ENCODE results near the gene PPY. TPM values are rescaled to one million over a fixed set of nuclear protein-coding genes. Genes with fewer than 3 reads are reported as not detected.

Gene PPY
- total RNA-seq, 2 donors from 2014 or later = not detected

GRCh38 chr17:43915559-43915958 lies 26.7 kb downstream of the PPY start:
- H3K27ac Mint-ChIP-seq = no peak overlapping the region
- peaks cover 7% of the 10 kb centered on the region for H3K4me1 ChIP-seq (ENCODE audit: control insufficient read depth, insufficient read depth, low read length)
- H3K27me3 ChIP-seq (ENCODE audit: control insufficient read depth, insufficient read depth, low read length, poor library complexity, severe bottlenecking) = peaks cover 5% of the 10 kb centered on the region
- no peaks in the 10 kb centered on the region for H3K36me3 ChIP-seq (ENCODE audit: control insufficient read depth, insufficient read depth, low read length)
- no peak overlapping the region for H3K4me3 Mint-ChIP-seq
- H3K9me3 Mint-ChIP-seq = no peaks in the 10 kb centered on the region
- peaks cover 7% of the 10 kb centered on the region for H3K9me3 ChIP-seq (ENCODE audit: control insufficient read depth, low read length)
- TF ChIP-seq CTCF (conservative IDR thresholded peaks at IDR 0.05) = no peak
- peaks cover 19% of the 10 kb centered on the region for H3K4me1 Mint-ChIP-seq
- no peak for DNase-seq
- no peak overlapping the region for H3K4me3 ChIP-seq (ENCODE audit: low read length)
- peaks cover 24% of the 10 kb centered on the region for H3K27me3 Mint-ChIP-seq (ENCODE audit: insufficient read depth)
- H3K27ac ChIP-seq (ENCODE audit: low read depth, low read length) = no peak overlapping the region
- 85 to 100% methylated on average over 1 to 3 of the region's 3 CpGs for WGBS, 2 experiments (ENCODE audit: insufficient coverage in 1 of 2, insufficient read length in 1 of 2)
- no peaks in the 10 kb centered on the region for H3K36me3 Mint-ChIP-seq (ENCODE audit: low read depth)
- H3K9ac ChIP-seq (ENCODE audit: extremely low read depth, low read length, poor library complexity, severe bottlenecking) = no peak overlapping the region

- H3K9me3 Mint-ChIP-seq = no peaks in the 10 kb centered on the region
- no peak for TF ChIP-seq CTCF (conservative IDR thresholded peaks at IDR 0.05)
Measured at GRCh38 chr17:43914451-43914850, 27.8 kb downstream of the PPY start.

GRCh38 chr17:43913584-43913983 lies 28.7 kb downstream of the PPY start:
- H3K9me3 ChIP-seq (ENCODE audit: control insufficient read depth, low read length) = peaks cover 7% of the 10 kb centered on the region
- Mint-ChIP-seq H3K36me3 (ENCODE audit: low read depth) (no peaks in the 10 kb centered on the region), H3K9me3 (no peaks in the 10 kb centered on the region), H3K4me3 (no peak overlapping the region), H3K27ac (no peak overlapping the region), H3K4me1 (peaks cover 19% of the 10 kb centered on the region), H3K27me3 (ENCODE audit: insufficient read depth) (peaks cover 35% of the 10 kb centered on the region)
- peaks cover 21% of the 10 kb centered on the region for H3K27me3 ChIP-seq (ENCODE audit: control insufficient read depth, insufficient read depth, low read length, poor library complexity, severe bottlenecking)
- no peaks in the 10 kb centered on the region for H3K36me3 ChIP-seq (ENCODE audit: control insufficient read depth, insufficient read depth, low read length)
- peaks cover 7% of the 10 kb centered on the region for H3K4me1 ChIP-seq (ENCODE audit: control insufficient read depth, insufficient read depth, low read length)
- H3K9ac ChIP-seq (ENCODE audit: extremely low read depth, low read length, poor library complexity, severe bottlenecking) = no peak overlapping the region
- no peak for TF ChIP-seq CTCF (conservative IDR thresholded peaks at IDR 0.05)
- 67 to 80% methylated on average over 2 to 5 of the region's 6 CpGs for WGBS, 2 experiments (ENCODE audit: insufficient coverage in 1 of 2, insufficient read length in 1 of 2)
- H3K27ac ChIP-seq (ENCODE audit: low read depth, low read length) = no peak overlapping the region
- no peak overlapping the region for H3K4me3 ChIP-seq (ENCODE audit: low read length)
- DNase-seq = no peak

More at GRCh38 chr17:43914451-43914850, 27.8 kb downstream of the PPY start:
- WGBS, 2 experiments (ENCODE audit: insufficient coverage in 1 of 2, insufficient read length in 1 of 2) = 79 to 100% methylated on average over 1 to 2 of the region's 2 CpGs
- H3K36me3 ChIP-seq (ENCODE audit: control insufficient read depth, insufficient read depth, low read length) = no peaks in the 10 kb centered on the region
- DNase-seq = no peak
- Mint-ChIP-seq H3K4me1 (peaks cover 19% of the 10 kb centered on the region), H3K27me3 (ENCODE audit: insufficient read depth) (peaks cover 31% of the 10 kb centered on the region), H3K4me3 (no peak overlapping the region), H3K36me3 (ENCODE audit: low read depth) (no peaks in the 10 kb centered on the region), H3K27ac (no peak overlapping the region)
- H3K9me3 ChIP-seq (ENCODE audit: control insufficient read depth, low read length) = peaks cover 7% of the 10 kb centered on the region
- H3K9ac ChIP-seq (ENCODE audit: extremely low read depth, low read length, poor library complexity, severe bottlenecking) = no peak overlapping the region
- H3K27me3 ChIP-seq (ENCODE audit: control insufficient read depth, insufficient read depth, low read length, poor library complexity, severe bottlenecking) = peaks cover 12% of the 10 kb centered on the region
- H3K4me3 ChIP-seq (ENCODE audit: low read length) = no peak overlapping the region
- peaks cover 7% of the 10 kb centered on the region for H3K4me1 ChIP-seq (ENCODE audit: control insufficient read depth, insufficient read depth, low read length)
- H3K27ac ChIP-seq (ENCODE audit: low read depth, low read length) = no peak overlapping the region

All from endodermal cell (in vitro differentiated cells).